Psoas muscle (tissue), 8 donors: ENCODE data around the gene CDT1. TPM values are rescaled to one million over a fixed set of nuclear protein-coding genes. Genes with fewer than 3 reads are reported as not detected.

Source experiments
- ATAC-seq, 4 donors: fragments of 200-7000 bp; cut with Tn5 transposase; one replicate each; pipeline ENCODE4 v1.9.1; 2020; ENCODE audit warnings: moderate library complexity in 3 of 4, mild to moderate bottlenecking in 2 of 4
- DNase-seq, 2 donors: peaks; one replicate each; pipeline ENCODE4 v3.0.0-alpha.2; 2020
- H3K27ac ChIP-seq: fragments of 200-600 bp; one replicate; pipeline ENCODE4 v1.8.0; 2022
- H3K27me3 ChIP-seq, 3 donors: fragments of 200-600 bp in 1 of 3; one replicate each; pipeline versions ENCODE4 v1.6.1 to v1.8.0; 2013 to 2022; ENCODE audit warnings: low read length in 2 of 3, mild to moderate bottlenecking in 2 of 3, moderate library complexity in 1 of 3; ENCODE audit not compliant: insufficient read depth in 3 of 3
- H3K36me3 ChIP-seq, 2 donors: fragments of 200-600 bp in 1 of 2; one replicate each; pipeline versions ENCODE4 v1.6.1 to v1.8.0; 2013 to 2022; ENCODE audit warnings: low read depth in 1 of 2, mild to moderate bottlenecking in 1 of 2, moderate library complexity in 1 of 2; ENCODE audit not compliant: insufficient read depth in 1 of 2
- H3K4me1 ChIP-seq: fragments of 200-600 bp; one replicate; pipeline ENCODE4 v1.8.0; 2022
- H3K4me3 ChIP-seq: fragments of 200-600 bp; one replicate; pipeline ENCODE4 v1.8.0; 2022; ENCODE audit warnings: mild to moderate bottlenecking
- H3K9me3 ChIP-seq: fragments of 200-600 bp; one replicate; pipeline ENCODE4 v1.8.0; 2022
- WGBS, 3 donors: extraction: QIAGEN DNeasy Blood & Tissue Kit; methylation state at CpG; one replicate each; pipeline versions ENCODE4 v1.1.6 to v1.1.7; 2013; 5-methylcytosine and 5-hydroxymethylcytosine counted together
- intact Hi-C, 2 donors: fragments of 100-400 bp; cut with DNase I; formaldehyde crosslinking; loops; one replicate each; pipeline versions ENCODE4 v1.11.0 to v1.14.2; 2022
- polyA plus RNA-seq, 3 donors: library from polyadenylated mRNA; stranded (reverse); fragments of 200-250 nt; gene quantifications; one replicate each; pipeline ENCODE4 v1.2.3, GENCODE V29; 2013
- total RNA-seq, 4 donors: library from RNA; stranded (reverse); fragmentation: NEBNext Ultra II Directional in 2 of 4; extraction: Animal tissue kit (Norgen Biotek cat#: 25700) in 2 of 4; gene quantifications; one replicate each; pipeline versions ENCODE4 v1.2.1 to v1.2.4, GENCODE V29; 2021 to 2023
- TF ChIP-seq, protein P1 (sequence below): fragments of 200-600 bp; IDR thresholded peaks from one replicate; pipeline ENCODE4 v1.8.0; 2022; ENCODE audit warnings: antibody characterized with exemption
- donor health status: healthy with polysubstance abuse.
- donor health status: DM: no; HTN: no; CAD: no; lungs with moderate emphysema.
- donor health status: Bipolar disorder and iron deficiency.
- donor health status: healthy.
- donor health status: DM: yes; HTN: yes; CAD: no.
- donor health status: DM: no; HTN: no; CAD: no.
- donor health status: DM: no; HTN: no; CAD: no.
- donor health status: DM: yes; HTN: yes; CAD: no.

The CDT1 gene
- total and polyA plus RNA-seq, 7 donors, result 0.03 to 0.59 (median 0.15) TPM; not detected in 1

DNA sequence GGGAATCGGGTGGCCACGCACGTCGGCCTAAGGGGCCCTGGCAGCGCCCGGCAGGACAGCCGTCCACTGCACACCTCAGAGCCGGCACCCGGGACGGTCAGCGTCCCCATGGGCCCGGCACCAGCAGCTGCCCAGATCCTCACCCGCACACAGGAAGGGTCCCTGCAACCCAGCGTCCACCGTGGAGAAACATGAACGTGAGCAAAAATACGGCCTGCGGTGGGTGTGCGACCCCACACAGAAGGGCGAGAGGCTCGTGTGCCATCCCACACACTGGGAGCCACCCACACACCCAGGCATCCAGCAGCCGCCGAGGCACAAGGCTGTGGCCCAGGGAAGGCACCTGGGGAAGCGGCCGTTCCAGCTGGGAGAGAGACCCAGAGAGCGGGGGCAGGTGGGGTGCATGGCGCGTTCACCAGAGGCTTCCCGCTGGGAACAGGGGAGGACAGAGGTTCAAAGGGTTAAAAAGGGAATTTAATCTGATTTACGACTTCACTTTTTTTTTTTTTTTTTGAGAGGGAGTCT lies 25.0 kb upstream of the CDT1 start:
- TF ChIP-seq, protein P1, sequence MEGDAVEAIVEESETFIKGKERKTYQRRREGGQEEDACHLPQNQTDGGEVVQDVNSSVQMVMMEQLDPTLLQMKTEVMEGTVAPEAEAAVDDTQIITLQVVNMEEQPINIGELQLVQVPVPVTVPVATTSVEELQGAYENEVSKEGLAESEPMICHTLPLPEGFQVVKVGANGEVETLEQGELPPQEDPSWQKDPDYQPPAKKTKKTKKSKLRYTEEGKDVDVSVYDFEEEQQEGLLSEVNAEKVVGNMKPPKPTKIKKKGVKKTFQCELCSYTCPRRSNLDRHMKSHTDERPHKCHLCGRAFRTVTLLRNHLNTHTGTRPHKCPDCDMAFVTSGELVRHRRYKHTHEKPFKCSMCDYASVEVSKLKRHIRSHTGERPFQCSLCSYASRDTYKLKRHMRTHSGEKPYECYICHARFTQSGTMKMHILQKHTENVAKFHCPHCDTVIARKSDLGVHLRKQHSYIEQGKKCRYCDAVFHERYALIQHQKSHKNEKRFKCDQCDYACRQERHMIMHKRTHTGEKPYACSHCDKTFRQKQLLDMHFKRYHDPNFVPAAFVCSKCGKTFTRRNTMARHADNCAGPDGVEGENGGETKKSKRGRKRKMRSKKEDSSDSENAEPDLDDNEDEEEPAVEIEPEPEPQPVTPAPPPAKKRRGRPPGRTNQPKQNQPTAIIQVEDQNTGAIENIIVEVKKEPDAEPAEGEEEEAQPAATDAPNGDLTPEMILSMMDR, result no peak
- H3K27me3 ChIP-seq, result peaks cover 0 to 25% (median 7%) of the 10 kb centered on the region in 3 donors
- 54 to 82% (median 66%) methylated on average over 30 of the region's 30 CpGs for WGBS, 3 donors
- H3K4me1 ChIP-seq, result peaks cover 8% of the 10 kb centered on the region
- intact Hi-C loops, result no loop called here
- ATAC-seq, result no peak
- no peak overlapping the region for H3K4me3 ChIP-seq
- peak in 1 of 2 donors; percentile 32 for DNase-seq
- no peak overlapping the region for H3K27ac ChIP-seq
- no peaks in the 10 kb centered on the region for H3K36me3 ChIP-seq
- H3K9me3 ChIP-seq, result no peaks in the 10 kb centered on the region

DNA sequence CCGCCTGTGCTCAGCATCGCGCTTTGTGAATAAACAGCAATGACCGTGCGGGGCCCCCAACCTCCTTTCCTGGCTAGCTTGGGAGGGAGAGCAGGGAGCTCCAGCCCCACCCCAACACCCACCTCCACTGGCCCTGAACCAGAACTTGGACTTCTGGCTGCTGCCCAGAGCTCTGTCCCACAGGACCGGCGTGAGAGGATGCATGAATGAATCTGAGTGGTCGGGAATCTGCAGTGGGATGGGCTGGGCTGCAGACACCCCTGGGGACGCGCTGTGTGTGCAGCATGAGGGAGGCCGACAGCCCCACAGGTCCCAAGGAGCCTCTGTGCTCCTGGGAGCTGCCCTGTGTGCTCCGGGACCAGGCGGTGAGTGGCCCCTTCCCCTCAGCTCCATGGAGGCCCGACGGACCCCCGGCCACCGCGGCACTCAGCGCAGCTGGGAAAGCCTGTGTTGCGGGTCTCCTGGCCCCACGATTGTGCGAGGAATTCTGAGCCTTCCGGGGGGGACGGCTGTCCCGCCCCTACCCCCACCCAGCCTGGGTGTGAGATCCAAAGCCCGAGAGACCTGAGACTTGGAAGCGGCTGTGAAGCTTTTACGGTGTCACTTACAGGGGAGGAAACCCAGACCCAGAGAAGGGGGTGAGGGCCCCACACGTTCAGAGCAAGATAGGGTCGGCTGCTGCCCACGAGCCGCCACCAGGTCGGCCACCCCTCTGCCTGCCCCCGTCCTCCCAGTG lies 24.0 kb upstream of the CDT1 start:
- intact Hi-C loops, result loop anchor here in 1 of 2 donors (2.0 kb wide), 1 partner anchor 37 kb away; no protein-coding TSS in a partner anchor
- Histone ChIP-seq H3K4me1 (peaks cover 15% of the 10 kb centered on the region), H3K36me3 (no peaks in the 10 kb centered on the region), H3K27ac (no peak overlapping the region), H3K4me3 (no peak overlapping the region), H3K27me3 (peaks cover 0 to 34% (median 9%) of the 10 kb centered on the region in 3 donors), H3K9me3 (no peaks in the 10 kb centered on the region)
- DNase-seq (peak in 1 of 2 donors; percentile 69), ATAC-seq (peak in 1 of 4 donors; percentile 21)
- WGBS, 3 donors, result 44 to 56% (median 50%) methylated on average over 33 to 34 of the region's 34 CpGs
- TF ChIP-seq, protein P1, result no peak

GRCh38 chr16:88780142-88781062 lies 23.2 kb upstream of the CDT1 start:
- ATAC-seq, result no peak
- 85 to 89% (median 86%) methylated on average over 13 of the region's 13 CpGs for WGBS, 3 donors
- H3K27me3 ChIP-seq, result peaks cover 0 to 40% (median 13%) of the 10 kb centered on the region in 3 donors
- H3K4me3 ChIP-seq, result no peak overlapping the region
- intact Hi-C loops, result loop anchor here in 1 of 2 donors (2.0 kb wide), 1 partner anchor 38 kb away; no protein-coding TSS in a partner anchor
- no peak overlapping the region for H3K27ac ChIP-seq
- H3K9me3 ChIP-seq, result no peaks in the 10 kb centered on the region
- H3K36me3 ChIP-seq, result no peaks in the 10 kb centered on the region
- TF ChIP-seq, protein P1, result no peak
- peaks cover 15% of the 10 kb centered on the region for H3K4me1 ChIP-seq
- peak in 1 of 2 donors; percentile 45 for DNase-seq

- Histone ChIP-seq H3K9me3 (no peaks in the 10 kb centered on the region), H3K27ac (no peak overlapping the region), H3K4me1 (peaks cover 15% of the 10 kb centered on the region), H3K36me3 (no peaks in the 10 kb centered on the region), H3K27me3 (peaks cover 0 to 46% (median 13%) of the 10 kb centered on the region in 3 donors), H3K4me3 (no peak overlapping the region)
- DNase-seq, result peak in 1 of 2 donors; percentile 61
- intact Hi-C loops, result loop anchor here in 1 of 2 donors (2.0 kb wide), 1 partner anchor 39 kb away; no protein-coding TSS in a partner anchor
- TF ChIP-seq, protein P1, result no peak
- 73 to 81% (median 74%) methylated on average over 28 of the region's 28 CpGs for WGBS, 3 donors
- no peak for ATAC-seq
Observed at GRCh38 chr16:88781140-88782077, 22.2 kb upstream of the CDT1 start.
